Neural cell (in vitro differentiated cells): Measurements from ENCODE around the gene ZNF786. TPM values are rescaled to one million over a fixed set of nuclear protein-coding genes. Genes with fewer than 3 reads are reported as not detected.

Experiments
- H2AFZ ChIP-seq: fragments of 200-600, 300-800 bp; sonication (generic), shearing (Covaris generic); 2 replicates; pipeline ENCODE4 v1.6.0; 2014; ENCODE audit warnings: low read depth, mild to moderate bottlenecking, antibody characterized with exemption, low read length, moderate library complexity
- H3F3A ChIP-seq: fragments of 200-600 bp; shearing (Covaris generic); 2 replicates; pipeline ENCODE4 v1.6.1; 2016; ENCODE audit warnings: mild to moderate bottlenecking, moderate library complexity, mixed read lengths, antibody characterized with exemption, low read length; ENCODE audit not compliant: insufficient read depth, poor library complexity, severe bottlenecking
- H3K27ac ChIP-seq: fragments of 200-600, 300-800 bp; sonication (generic), shearing (Covaris generic); 2 replicates; pipeline ENCODE4 v1.5.1; 2014; ENCODE audit warnings: mild to moderate bottlenecking, low read length, moderate library complexity
- H3K27me3 ChIP-seq: fragments of 300-800, 200-600 bp; sonication (generic), shearing (Covaris generic); 2 replicates; pipeline ENCODE4 v1.6.0; 2014; ENCODE audit warnings: mild to moderate bottlenecking, low read depth, low read length, moderate library complexity; ENCODE audit not compliant: insufficient read depth
- H3K36me3 ChIP-seq: fragments of 300-800, 200-600 bp; sonication (generic), shearing (Covaris generic); 2 replicates; pipeline ENCODE4 v1.5.1; 2014; ENCODE audit warnings: mild to moderate bottlenecking, antibody characterized with exemption, low read length, moderate library complexity; ENCODE audit not compliant: insufficient read depth
- H3K4me2 ChIP-seq: fragments of 300-800, 200-600 bp; sonication (generic), shearing (Covaris generic); 2 replicates; pipeline ENCODE4 v1.6.0; 2014; ENCODE audit warnings: mild to moderate bottlenecking, low read length
- H3K4me3 ChIP-seq: fragments of 300-800, 200-600 bp; sonication (generic), shearing (Covaris generic); 2 replicates; pipeline ENCODE4 v1.5.1; 2014; ENCODE audit warnings: mild to moderate bottlenecking, low read length, moderate library complexity
- H3K79me2 ChIP-seq: fragments of 200-600 bp; shearing (Covaris generic); replicated peaks from 2 replicates; pipeline ENCODE4 v1.6.0; 2014; ENCODE audit warnings: mild to moderate bottlenecking, low read length, moderate library complexity; ENCODE audit not compliant: insufficient read depth
- H3K9ac ChIP-seq: fragments of 300-800, 200-600 bp; sonication (generic), shearing (Covaris generic); 2 replicates; pipeline ENCODE4 v1.6.1; 2016; ENCODE audit warnings: mild to moderate bottlenecking, low read length, mixed read lengths
- H3K9me2 ChIP-seq: fragments of 200-600 bp; shearing (Covaris generic); 2 replicates; pipeline ENCODE4 v1.6.1; 2016; ENCODE audit warnings: mild to moderate bottlenecking, low read length, mixed read lengths; ENCODE audit not compliant: insufficient read depth
- H3K9me3 ChIP-seq: fragments of 200-600, 300-800 bp; sonication (generic), shearing (Covaris generic); 2 replicates; pipeline ENCODE4 v1.6.1; 2016; ENCODE audit warnings: mild to moderate bottlenecking, mixed run types, low read length, moderate library complexity, mixed read lengths
- H4K20me1 ChIP-seq: fragments of 200-600 bp; shearing (Covaris generic); 2 replicates; pipeline ENCODE4 v1.6.1; 2016; ENCODE audit warnings: mild to moderate bottlenecking, mixed run types; ENCODE audit not compliant: insufficient read depth
- EP300 ChIP-seq: fragments of 450-650 bp; conservative IDR thresholded peaks from 2 replicates; pipeline ENCODE4 v1.6.1; 2014; ENCODE audit warnings: antibody characterized with exemption, mild to moderate bottlenecking, moderate library complexity; ENCODE audit not compliant: poor library complexity, severe bottlenecking
- EZH2 ChIP-seq: fragments of 200-600, 300-800 bp; shearing (Covaris generic), sonication (generic); IDR thresholded peaks from 2 replicates; pipeline ENCODE4 v1.6.1; 2014; ENCODE audit warnings: antibody characterized with exemption, low read length, borderline replicate concordance, mild to moderate bottlenecking; ENCODE audit not compliant: insufficient read depth, poor library complexity, severe bottlenecking
- MXI1 ChIP-seq: fragments of 450-650 bp; conservative IDR thresholded peaks from 2 replicates; pipeline ENCODE4 v1.6.1; 2014; ENCODE audit warnings: antibody characterized with exemption, mild to moderate bottlenecking; ENCODE audit not compliant: poor library complexity, severe bottlenecking
- POLR2AphosphoS5 ChIP-seq: IDR thresholded peaks from 2 replicates; pipeline ENCODE4 v1.6.1; 2012
- RAD21 ChIP-seq: fragments of 450-650 bp; conservative IDR thresholded peaks from 2 replicates; pipeline ENCODE4 v1.6.1; 2014; ENCODE audit warnings: antibody characterized with exemption, mild to moderate bottlenecking, moderate library complexity
- SMC3 ChIP-seq: fragments of 450-650 bp; conservative IDR thresholded peaks from 2 replicates; pipeline ENCODE4 v1.6.1; 2014; ENCODE audit warnings: antibody characterized with exemption, mild to moderate bottlenecking, moderate library complexity; ENCODE audit not compliant: poor library complexity
- TAF1 ChIP-seq: IDR thresholded peaks from 2 replicates; pipeline ENCODE4 v1.6.1; 2012; ENCODE audit warnings: low read depth
- polyA plus RNA-seq: library from polyadenylated mRNA; depleted of rRNA; stranded (reverse); fragments of >200 nt; gene quantifications from 2 replicates; pipeline ENCODE4 v1.2.3, GENCODE V29; 2014
- TF ChIP-seq, protein P1 (sequence below): fragments of 450-650 bp; IDR thresholded peaks from 2 replicates; pipeline ENCODE4 v1.5.1; 2014; ENCODE audit warnings: antibody characterized with exemption, mild to moderate bottlenecking, moderate library complexity; ENCODE audit not compliant: poor library complexity, severe bottlenecking
- TF ChIP-seq, protein P2 (sequence below): IDR thresholded peaks from 2 replicates; pipeline ENCODE4 v1.6.1; 2012; ENCODE audit warnings: borderline replicate concordance

Gene ZNF786
- polyA plus RNA-seq, 1 donor from 2014 or later, result 7.8 TPM

DNA sequence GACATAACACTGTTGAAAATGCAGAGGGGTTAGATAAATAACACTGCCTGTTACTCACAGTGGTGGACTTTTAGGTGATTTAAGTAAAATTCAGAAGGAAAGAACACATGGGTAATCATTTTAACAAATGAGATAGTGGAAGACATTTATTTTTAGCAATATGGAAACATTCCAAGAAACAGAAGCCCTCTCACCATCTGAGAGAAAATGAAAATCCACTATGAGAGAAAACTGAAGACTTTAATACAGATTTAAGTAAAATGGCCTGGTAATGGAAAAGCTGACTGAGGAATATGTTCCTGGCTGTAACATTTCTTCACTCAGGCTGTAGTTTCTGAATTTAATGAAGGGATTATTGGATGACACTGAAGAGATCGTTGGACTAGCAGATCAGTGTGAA lies 12.1 kb upstream of the ZNF786 start:
- TF ChIP-seq POLR2AphosphoS5 (no peak), EP300 (no peak), EZH2 (no peak)
- no peaks in the 10 kb centered on the region for H3K79me2 ChIP-seq
- no peak overlapping the region for H2AFZ ChIP-seq
- H3K9me2 ChIP-seq, result no peaks in the 10 kb centered on the region
- no peaks in the 10 kb centered on the region for H4K20me1 ChIP-seq
- no peak overlapping the region for H3K4me2 ChIP-seq
- H3K9ac ChIP-seq, result no peak overlapping the region
- H3K9me3 ChIP-seq, result no peaks in the 10 kb centered on the region
- H3K4me3 ChIP-seq, result no peak overlapping the region
- H3K36me3 ChIP-seq, result no peaks in the 10 kb centered on the region
- H3K27ac ChIP-seq, result no peak overlapping the region
- no peaks in the 10 kb centered on the region for H3K27me3 ChIP-seq
- H3F3A ChIP-seq, result no peaks in the 10 kb centered on the region

DNA sequence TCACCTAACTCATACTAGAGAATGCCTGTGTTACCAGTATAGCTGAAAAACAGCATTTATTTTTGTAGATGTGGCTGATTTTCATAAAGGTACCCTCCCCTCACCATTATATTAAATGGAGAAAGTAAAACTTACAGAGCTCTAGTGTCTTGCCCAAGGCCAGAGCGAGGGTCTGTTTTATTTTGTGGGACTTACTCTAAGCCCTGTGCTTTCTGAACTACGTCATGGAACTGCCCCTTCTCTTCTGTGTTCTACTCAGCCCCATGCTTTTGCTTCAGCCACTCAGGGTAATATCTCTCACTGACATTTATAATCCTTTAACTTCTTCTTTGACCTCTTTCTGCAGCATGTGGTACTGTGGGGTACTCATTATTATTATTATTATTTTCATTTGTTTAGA lies 10.3 kb upstream of the ZNF786 start:
- no peaks in the 10 kb centered on the region for H3K9me2 ChIP-seq
- TF ChIP-seq EZH2 (no peak), RAD21 (no peak), EP300 (no peak), TAF1 (no peak), POLR2AphosphoS5 (no peak), MXI1 (no peak), SMC3 (no peak)
- TF ChIP-seq, protein P1, sequence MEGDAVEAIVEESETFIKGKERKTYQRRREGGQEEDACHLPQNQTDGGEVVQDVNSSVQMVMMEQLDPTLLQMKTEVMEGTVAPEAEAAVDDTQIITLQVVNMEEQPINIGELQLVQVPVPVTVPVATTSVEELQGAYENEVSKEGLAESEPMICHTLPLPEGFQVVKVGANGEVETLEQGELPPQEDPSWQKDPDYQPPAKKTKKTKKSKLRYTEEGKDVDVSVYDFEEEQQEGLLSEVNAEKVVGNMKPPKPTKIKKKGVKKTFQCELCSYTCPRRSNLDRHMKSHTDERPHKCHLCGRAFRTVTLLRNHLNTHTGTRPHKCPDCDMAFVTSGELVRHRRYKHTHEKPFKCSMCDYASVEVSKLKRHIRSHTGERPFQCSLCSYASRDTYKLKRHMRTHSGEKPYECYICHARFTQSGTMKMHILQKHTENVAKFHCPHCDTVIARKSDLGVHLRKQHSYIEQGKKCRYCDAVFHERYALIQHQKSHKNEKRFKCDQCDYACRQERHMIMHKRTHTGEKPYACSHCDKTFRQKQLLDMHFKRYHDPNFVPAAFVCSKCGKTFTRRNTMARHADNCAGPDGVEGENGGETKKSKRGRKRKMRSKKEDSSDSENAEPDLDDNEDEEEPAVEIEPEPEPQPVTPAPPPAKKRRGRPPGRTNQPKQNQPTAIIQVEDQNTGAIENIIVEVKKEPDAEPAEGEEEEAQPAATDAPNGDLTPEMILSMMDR, result no peak
- TF ChIP-seq, protein P2, sequence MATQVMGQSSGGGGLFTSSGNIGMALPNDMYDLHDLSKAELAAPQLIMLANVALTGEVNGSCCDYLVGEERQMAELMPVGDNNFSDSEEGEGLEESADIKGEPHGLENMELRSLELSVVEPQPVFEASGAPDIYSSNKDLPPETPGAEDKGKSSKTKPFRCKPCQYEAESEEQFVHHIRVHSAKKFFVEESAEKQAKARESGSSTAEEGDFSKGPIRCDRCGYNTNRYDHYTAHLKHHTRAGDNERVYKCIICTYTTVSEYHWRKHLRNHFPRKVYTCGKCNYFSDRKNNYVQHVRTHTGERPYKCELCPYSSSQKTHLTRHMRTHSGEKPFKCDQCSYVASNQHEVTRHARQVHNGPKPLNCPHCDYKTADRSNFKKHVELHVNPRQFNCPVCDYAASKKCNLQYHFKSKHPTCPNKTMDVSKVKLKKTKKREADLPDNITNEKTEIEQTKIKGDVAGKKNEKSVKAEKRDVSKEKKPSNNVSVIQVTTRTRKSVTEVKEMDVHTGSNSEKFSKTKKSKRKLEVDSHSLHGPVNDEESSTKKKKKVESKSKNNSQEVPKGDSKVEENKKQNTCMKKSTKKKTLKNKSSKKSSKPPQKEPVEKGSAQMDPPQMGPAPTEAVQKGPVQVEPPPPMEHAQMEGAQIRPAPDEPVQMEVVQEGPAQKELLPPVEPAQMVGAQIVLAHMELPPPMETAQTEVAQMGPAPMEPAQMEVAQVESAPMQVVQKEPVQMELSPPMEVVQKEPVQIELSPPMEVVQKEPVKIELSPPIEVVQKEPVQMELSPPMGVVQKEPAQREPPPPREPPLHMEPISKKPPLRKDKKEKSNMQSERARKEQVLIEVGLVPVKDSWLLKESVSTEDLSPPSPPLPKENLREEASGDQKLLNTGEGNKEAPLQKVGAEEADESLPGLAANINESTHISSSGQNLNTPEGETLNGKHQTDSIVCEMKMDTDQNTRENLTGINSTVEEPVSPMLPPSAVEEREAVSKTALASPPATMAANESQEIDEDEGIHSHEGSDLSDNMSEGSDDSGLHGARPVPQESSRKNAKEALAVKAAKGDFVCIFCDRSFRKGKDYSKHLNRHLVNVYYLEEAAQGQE, result no peak

DNA sequence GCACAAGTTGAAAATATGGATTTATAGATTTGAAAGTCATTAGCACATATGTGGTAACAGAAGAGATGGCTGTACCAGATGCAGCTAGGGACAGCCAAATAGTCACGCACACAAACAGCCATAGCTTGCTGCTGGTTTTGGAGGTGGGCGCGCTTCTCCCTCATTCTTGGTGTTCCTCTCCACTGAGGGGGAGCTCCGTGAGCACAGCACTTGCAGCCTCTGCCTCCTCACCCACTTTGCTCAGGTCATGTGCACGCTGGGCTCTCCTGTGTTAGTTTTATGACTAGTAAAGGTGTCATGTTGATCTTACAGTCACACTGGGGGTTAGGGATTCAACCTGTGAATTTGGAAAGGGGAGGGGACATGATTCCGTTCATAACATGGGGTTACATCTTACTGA lies 8.5 kb upstream of the ZNF786 start:
- no peak overlapping the region for H3K4me3 ChIP-seq
- TF ChIP-seq, protein P1, result no peak
- no peak for TF ChIP-seq RAD21
- TF ChIP-seq EZH2, result no peak
- no peak for TF ChIP-seq EP300
- no peak for TF ChIP-seq POLR2AphosphoS5
- TF ChIP-seq SMC3, result no peak
- TF ChIP-seq, protein P2, result no peak
- no peak for TF ChIP-seq TAF1
- no peak for TF ChIP-seq MXI1
- no peaks in the 10 kb centered on the region for H4K20me1 ChIP-seq
- no peak overlapping the region for H3K9ac ChIP-seq
- no peak overlapping the region for H2AFZ ChIP-seq
- H3K9me2 ChIP-seq, result no peaks in the 10 kb centered on the region
- H3K27ac ChIP-seq, result no peak overlapping the region
- H3K36me3 ChIP-seq, result no peaks in the 10 kb centered on the region
- H3K9me3 ChIP-seq, result no peaks in the 10 kb centered on the region
- H3F3A ChIP-seq, result no peaks in the 10 kb centered on the region
- H3K4me2 ChIP-seq, result no peak overlapping the region
- no peaks in the 10 kb centered on the region for H3K27me3 ChIP-seq
- no peaks in the 10 kb centered on the region for H3K79me2 ChIP-seq

More for the DNA sequence above, 10.3 kb upstream of the ZNF786 start:
- H3K27ac ChIP-seq, result no peak overlapping the region
- no peaks in the 10 kb centered on the region for H3K36me3 ChIP-seq
- H3F3A ChIP-seq, result no peaks in the 10 kb centered on the region
- no peak overlapping the region for H3K4me3 ChIP-seq
- H4K20me1 ChIP-seq, result no peaks in the 10 kb centered on the region
- no peak overlapping the region for H3K4me2 ChIP-seq
- no peaks in the 10 kb centered on the region for H3K79me2 ChIP-seq
- no peak overlapping the region for H2AFZ ChIP-seq
- no peak overlapping the region for H3K9ac ChIP-seq
- no peaks in the 10 kb centered on the region for H3K9me3 ChIP-seq
- no peaks in the 10 kb centered on the region for H3K27me3 ChIP-seq
